NCI-H82 (cell line): ENCODE measurements around the gene ADH5.
A peak's percentile ranks its signal among the peaks of the same experiment; 100 is the strongest.
"Not testable (repeated sequence)": the region's sequence is repeated elsewhere in the genome, so short reads cannot be mapped to it uniquely, and the experiment has no call there.

ENCODE experiments used
- DNase-seq: peaks from one replicate; lab custom pipeline; 2025; lab: John Stamatoyannopoulos, UW

Gene ADH5

DNA sequence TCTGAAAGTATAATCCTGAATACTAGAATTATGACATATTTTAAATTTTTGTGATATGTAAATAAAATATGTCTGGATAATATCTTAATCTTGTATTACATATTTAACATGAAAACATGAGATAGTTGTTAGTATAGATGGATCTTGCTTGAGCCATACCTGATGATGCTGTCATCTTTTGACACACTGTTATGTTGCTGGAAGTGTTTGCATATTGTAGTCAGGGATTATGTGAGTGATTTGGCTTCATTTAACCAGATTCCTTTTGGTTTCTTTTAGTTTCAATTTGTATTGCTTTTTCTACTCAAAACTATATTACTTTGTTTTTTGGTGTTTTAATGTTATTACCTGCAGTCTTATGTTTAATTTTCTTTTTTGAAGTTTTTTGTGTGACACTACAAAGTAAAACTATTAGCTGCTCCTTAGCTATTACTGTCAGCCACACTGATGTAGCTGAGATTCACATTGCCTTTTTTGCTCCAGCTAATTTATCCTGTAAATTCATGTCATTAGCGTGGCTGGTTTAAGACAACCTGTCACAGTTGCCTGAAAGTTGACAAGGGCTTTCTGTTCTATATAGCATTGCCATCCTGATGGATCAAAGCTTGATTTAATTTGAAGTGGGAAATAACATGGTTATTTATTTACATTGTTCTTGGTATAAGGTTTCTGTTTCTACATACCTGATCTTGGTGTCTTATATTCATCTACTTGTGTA lies 59.4 kb downstream of the ADH5 start:
- DNase-seq, result no peak

DNA sequence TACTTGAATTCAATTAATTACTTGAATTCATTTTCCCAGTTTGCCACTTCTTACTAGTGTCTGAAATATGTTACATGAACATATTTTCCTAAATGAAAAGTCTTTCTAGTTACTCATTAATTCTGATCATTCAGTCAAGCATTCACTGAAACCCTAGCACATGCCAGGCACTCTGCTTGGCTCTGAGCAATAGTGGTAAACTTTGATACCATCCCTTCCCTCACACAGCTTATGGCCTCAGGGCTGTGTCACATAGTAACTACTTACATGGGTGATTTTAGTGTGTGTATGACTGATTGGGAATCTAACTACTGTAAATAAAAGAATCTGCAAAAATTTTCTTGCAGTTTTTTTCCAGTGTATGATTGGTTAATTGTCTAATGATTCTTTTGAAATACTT lies 60.4 kb downstream of the ADH5 start:
- no peak for DNase-seq

DNA sequence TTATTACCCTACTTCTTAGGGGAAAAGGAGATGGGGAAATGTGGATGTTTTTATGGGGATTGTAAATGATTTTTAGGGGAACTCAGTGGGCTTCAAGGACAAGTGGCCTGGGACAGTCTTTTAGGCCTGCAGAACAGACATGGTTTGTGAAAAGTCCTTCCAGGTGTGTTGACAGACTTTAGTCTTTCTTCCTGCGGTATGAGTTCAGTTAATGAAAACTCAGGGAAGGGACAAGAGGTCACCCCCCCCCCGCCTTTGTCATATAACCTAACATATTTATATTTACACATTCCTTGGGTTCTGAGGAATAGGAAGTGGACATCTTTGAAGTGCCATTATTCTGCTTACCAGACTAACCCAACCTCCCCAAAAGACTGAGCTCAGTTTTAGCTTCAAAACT lies 61.3 kb downstream of the ADH5 start:
- DNase-seq, result no peak

DNA sequence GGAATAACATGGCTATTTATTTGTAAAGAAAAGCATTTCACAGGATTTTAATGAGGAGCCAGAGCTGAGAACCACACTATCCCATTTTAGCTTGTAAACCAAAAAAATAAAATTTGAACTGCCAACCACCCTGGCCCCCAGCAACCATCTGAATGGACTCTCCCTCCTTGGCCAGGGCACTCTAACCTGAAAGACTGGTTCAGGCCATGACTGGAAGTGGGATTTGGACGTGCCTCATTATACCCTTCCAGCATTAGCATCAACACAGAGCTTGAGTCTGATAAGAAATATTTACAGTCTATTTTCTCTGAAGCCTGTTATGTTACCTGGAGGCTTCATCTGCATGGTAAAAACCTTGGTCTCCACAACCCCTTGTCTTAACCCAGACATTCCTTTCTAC lies 63.1 kb downstream of the ADH5 start:
- no peak for DNase-seq

DNA sequence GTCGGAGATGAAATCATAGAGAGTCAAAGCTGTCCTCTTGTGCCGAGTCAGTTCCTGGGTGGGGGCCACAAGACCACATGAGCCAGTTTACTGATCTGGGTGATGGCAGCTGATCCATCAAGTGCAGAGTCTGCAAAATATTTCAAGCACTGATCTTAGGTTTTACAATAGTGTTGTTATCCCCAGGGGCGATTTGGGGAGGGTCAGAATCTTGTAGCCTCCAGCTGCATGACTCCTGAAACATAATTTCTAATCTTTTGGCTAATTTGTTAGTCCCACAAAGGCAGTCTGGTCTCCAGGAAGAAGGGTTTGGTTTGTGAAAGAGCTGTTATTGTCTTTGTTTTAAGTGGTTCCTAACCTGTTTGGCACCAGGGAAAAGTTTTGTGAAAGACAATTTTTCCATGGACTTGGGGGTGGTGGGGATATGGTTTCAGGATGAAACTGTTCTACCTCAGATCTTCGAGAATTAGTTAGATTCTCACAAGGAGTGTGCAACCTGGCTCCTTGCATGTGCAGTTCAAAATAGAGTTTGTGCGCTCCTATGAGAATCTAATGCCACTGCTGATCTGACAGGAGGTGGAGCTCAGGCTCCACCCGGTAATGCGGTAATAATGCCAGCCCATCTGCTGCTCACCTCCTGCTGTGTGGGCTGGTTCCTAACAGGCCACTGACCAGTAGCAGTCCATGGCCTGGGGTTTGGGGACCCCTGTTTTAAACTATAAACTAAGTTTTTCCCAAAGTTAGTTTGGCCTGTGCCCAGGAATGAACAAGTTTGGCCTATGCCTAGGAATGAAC lies 63.9 kb downstream of the ADH5 start:
- peak; percentile 79 for DNase-seq

DNA sequence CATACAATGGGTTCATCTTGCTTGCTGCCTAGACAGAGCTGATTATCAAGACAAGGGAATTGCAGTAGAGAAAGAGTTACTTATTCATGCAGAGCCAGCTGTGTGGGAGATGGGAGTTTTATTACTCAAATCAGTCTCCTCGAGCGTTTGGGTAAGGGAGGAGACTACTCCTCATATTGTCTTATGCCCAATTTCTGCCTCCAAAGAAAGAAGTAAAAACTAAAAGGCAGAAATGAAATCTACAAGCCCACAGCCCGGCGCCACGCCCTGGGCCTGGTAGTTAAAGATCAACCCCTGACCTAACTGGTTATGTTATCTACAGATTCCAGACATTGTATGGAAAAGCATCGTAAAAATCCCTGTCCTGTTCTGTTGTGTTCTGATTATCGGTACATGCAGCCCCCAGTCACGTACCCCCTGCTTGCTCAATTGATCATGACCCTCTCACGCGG lies 64.8 kb downstream of the ADH5 start:
- not testable (repeated sequence) for DNase-seq

DNA sequence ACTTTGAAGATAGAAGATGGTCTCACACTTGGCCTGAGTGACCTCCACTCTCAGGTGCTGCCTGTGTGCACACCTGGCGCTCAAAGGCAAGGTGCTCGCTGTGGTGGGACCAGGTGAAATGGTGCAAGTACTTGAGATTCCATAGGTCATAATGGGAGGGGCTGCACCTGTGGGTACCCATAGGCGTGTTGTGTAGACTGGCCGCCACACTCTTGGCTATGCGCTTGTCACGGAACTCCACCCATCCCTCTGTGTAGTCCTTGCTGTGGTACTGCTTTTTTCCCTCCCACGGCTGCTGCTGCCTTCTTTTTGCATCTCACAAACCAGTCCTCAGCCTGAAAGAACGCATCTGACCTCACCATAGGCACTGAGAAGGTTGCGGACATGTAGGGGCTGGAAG lies 66.0 kb downstream of the ADH5 start:
- no peak for DNase-seq

DNA sequence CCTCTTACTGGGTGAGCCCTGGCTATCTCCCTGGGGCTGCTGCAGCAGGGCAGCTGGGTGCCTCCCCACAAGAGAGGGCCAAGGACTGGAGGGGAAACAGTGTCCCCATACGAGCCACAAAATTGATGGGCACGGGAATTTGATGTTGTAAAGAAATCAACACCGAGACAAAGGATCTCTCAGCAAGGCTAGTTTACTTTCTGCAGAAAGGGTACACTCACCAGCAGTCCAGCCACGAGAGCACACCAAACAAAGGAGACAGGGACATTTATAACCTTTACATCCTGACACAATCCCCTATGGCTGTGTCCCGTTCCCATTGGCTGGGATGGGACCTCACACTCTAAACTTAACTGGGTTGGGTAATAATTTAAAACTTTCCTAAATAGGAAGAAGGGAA lies 67.2 kb downstream of the ADH5 start:
- no peak for DNase-seq
